Measurements from ENCODE around the gene NEU4. TPM values are rescaled to one million over a fixed set of nuclear protein-coding genes. Genes with fewer than 3 reads are reported as not detected.
"Not testable (repeated sequence)": the region's sequence is repeated elsewhere in the genome, so short reads cannot be mapped to it uniquely, and the experiment has no call there.

Gene NEU4
- not detected in 2 replicates for total RNA-seq (2014; rRNA removed; shearing (Covaris generic))
- not detected in 2 replicates for polyA plus RNA-seq (2015; cell fraction: cytosol; rRNA removed)
- polyA plus RNA-seq (2015; cell fraction: nucleus; rRNA removed), result 2.1 TPM in 1 of 2 replicates, not detected in the other

- no peak for DNase-seq (ENCODE audit: low read depth, low spot score)
- in situ Hi-C loops (cut with HindIII; ENCODE audit: low pct_unique_long_range_greater_than_20kb, low sequenced_read_pairs), result no loop called here
These were observed at the start of gene NEU4 for GRCh38 chr2:241808721-241809382. Gene NEU4, plus strand, starts transcription at chr2:241809193. Its CDS starts 5,292 bp downstream, at chr2:241814485.

- in situ Hi-C loops (cut with HindIII; ENCODE audit: low pct_unique_long_range_greater_than_20kb, low sequenced_read_pairs); DNase-seq (ENCODE audit: low read depth, low spot score): not testable (repeated sequence)
These were observed 49.1 kb upstream of the NEU4 start for GRCh38 chr2:241759893-241760292.

- in situ Hi-C loops (cut with HindIII; ENCODE audit: low pct_unique_long_range_greater_than_20kb, low sequenced_read_pairs), result no loop called here
- no peak for DNase-seq (ENCODE audit: low read depth, low spot score)
These were observed 48.7 kb upstream of the NEU4 start for GRCh38 chr2:241760301-241760771.

- in situ Hi-C loops (cut with HindIII; ENCODE audit: low pct_unique_long_range_greater_than_20kb, low sequenced_read_pairs), result no loop called here
- no peak for DNase-seq (ENCODE audit: low read depth, low spot score)
These were observed 46.6 kb upstream of the NEU4 start for GRCh38 chr2:241762321-241762932.

GRCh38 chr2:241762933-241763369, 46.0 kb upstream of the NEU4 start:
- no peak for DNase-seq (ENCODE audit: low read depth, low spot score)
- in situ Hi-C loops (cut with HindIII; ENCODE audit: low pct_unique_long_range_greater_than_20kb, low sequenced_read_pairs), result no loop called here

GRCh38 chr2:241763551-241764274, 45.3 kb upstream of the NEU4 start:
- DNase-seq (ENCODE audit: low read depth, low spot score), result no peak
- in situ Hi-C loops (cut with HindIII; ENCODE audit: low pct_unique_long_range_greater_than_20kb, low sequenced_read_pairs), result no loop called here

GRCh38 chr2:241764275-241765241, 44.4 kb upstream of the NEU4 start:
- in situ Hi-C loops (cut with HindIII; ENCODE audit: low pct_unique_long_range_greater_than_20kb, low sequenced_read_pairs), result no loop called here

GRCh38 chr2:241767464-241768250, 41.3 kb upstream of the NEU4 start:
- DNase-seq (ENCODE audit: low read depth, low spot score), result no peak
- in situ Hi-C loops (cut with HindIII; ENCODE audit: low pct_unique_long_range_greater_than_20kb, low sequenced_read_pairs), result no loop called here

More at GRCh38 chr2:241764275-241765241, 44.4 kb upstream of the NEU4 start:
- DNase-seq (ENCODE audit: low read depth, low spot score), result peak; percentile 2

GRCh38 chr2:241768251-241768711, 40.7 kb upstream of the NEU4 start:
- DNase-seq (ENCODE audit: low read depth, low spot score), result no peak
- in situ Hi-C loops (cut with HindIII; ENCODE audit: low pct_unique_long_range_greater_than_20kb, low sequenced_read_pairs), result no loop called here

GRCh38 chr2:241768850-241769249, 40.1 kb upstream of the NEU4 start:
- DNase-seq (ENCODE audit: low read depth, low spot score), result no peak
- in situ Hi-C loops (cut with HindIII; ENCODE audit: low pct_unique_long_range_greater_than_20kb, low sequenced_read_pairs), result no loop called here

- in situ Hi-C loops (cut with HindIII; ENCODE audit: low pct_unique_long_range_greater_than_20kb, low sequenced_read_pairs), result no loop called here
- no peak for DNase-seq (ENCODE audit: low read depth, low spot score)
These were observed 39.2 kb upstream of the NEU4 start for GRCh38 chr2:241769819-241770184.

- in situ Hi-C loops (cut with HindIII; ENCODE audit: low pct_unique_long_range_greater_than_20kb, low sequenced_read_pairs), result no loop called here
- no peak for DNase-seq (ENCODE audit: low read depth, low spot score)
These were observed 38.6 kb upstream of the NEU4 start for GRCh38 chr2:241770185-241770935.

GRCh38 chr2:241770936-241771285, 38.1 kb upstream of the NEU4 start:
- in situ Hi-C loops (cut with HindIII; ENCODE audit: low pct_unique_long_range_greater_than_20kb, low sequenced_read_pairs), result no loop called here
- no peak for DNase-seq (ENCODE audit: low read depth, low spot score)

GRCh38 chr2:241771286-241772062, 37.5 kb upstream of the NEU4 start:
- no peak for DNase-seq (ENCODE audit: low read depth, low spot score)
- in situ Hi-C loops (cut with HindIII; ENCODE audit: low pct_unique_long_range_greater_than_20kb, low sequenced_read_pairs), result no loop called here

GRCh38 chr2:241772063-241772499, 36.9 kb upstream of the NEU4 start:
- no peak for DNase-seq (ENCODE audit: low read depth, low spot score)
- in situ Hi-C loops (cut with HindIII; ENCODE audit: low pct_unique_long_range_greater_than_20kb, low sequenced_read_pairs), result no loop called here

All from SK-MEL-5 (cell line).